ENCODE measurements around the gene DLAT. TPM values are rescaled to one million over a fixed set of nuclear protein-coding genes. Genes with fewer than 3 reads are reported as not detected.
A peak's percentile ranks its signal among the peaks of the same experiment; 100 is the strongest.

DLAT gene
- total RNA-seq, 1 donor: 36.6 TPM

DNA sequence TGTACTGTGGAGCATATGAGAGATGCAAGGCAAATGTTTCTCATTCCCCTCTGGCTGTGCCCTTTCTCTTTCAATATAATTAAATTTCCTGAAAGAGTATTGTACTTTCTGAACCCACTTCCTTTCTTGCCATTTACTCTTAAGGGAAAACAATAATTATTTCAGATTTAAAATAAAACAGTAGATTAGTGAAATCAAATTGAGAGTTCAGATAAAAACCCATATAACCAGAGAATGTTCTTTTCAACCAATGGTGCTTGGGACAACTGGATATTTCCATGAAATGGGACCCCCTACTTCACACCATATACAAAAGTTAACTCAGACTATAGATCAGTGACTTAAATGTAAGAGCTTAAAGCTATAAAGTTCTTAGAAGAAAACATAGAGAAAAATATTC is 26.1 kb upstream of the DLAT start:
- Histone ChIP-seq H2AFZ (ENCODE audit: low read length) (no peak overlapping the region), H4K20me1 (ENCODE audit: insufficient read depth, low read length) (no peaks in the 10 kb centered on the region), H3K36me3 (ENCODE audit: insufficient read depth, low read length) (peaks cover 36% of the 10 kb centered on the region), H3K27ac (ENCODE audit: low read depth, low read length) (no peak overlapping the region), H3K4me2 (ENCODE audit: insufficient read depth, low read length) (no peak overlapping the region), H3K4me3 (ENCODE audit: insufficient read depth, low read length) (no peak overlapping the region), H3K79me2 (ENCODE audit: insufficient read depth, low read length) (no peaks in the 10 kb centered on the region), H3K9me3 (ENCODE audit: low read depth, low read length) (no peaks in the 10 kb centered on the region), H3K4me1 (ENCODE audit: insufficient read depth, low read length) (peaks cover 3% of the 10 kb centered on the region), H3K27me3 (ENCODE audit: insufficient read depth, low read length) (no peaks in the 10 kb centered on the region)
- no peak for DNase-seq (ENCODE audit: insufficient read length, low spot score, missing footprints)
- TF ChIP-seq, protein P1, sequence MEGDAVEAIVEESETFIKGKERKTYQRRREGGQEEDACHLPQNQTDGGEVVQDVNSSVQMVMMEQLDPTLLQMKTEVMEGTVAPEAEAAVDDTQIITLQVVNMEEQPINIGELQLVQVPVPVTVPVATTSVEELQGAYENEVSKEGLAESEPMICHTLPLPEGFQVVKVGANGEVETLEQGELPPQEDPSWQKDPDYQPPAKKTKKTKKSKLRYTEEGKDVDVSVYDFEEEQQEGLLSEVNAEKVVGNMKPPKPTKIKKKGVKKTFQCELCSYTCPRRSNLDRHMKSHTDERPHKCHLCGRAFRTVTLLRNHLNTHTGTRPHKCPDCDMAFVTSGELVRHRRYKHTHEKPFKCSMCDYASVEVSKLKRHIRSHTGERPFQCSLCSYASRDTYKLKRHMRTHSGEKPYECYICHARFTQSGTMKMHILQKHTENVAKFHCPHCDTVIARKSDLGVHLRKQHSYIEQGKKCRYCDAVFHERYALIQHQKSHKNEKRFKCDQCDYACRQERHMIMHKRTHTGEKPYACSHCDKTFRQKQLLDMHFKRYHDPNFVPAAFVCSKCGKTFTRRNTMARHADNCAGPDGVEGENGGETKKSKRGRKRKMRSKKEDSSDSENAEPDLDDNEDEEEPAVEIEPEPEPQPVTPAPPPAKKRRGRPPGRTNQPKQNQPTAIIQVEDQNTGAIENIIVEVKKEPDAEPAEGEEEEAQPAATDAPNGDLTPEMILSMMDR (IDR thresholded peaks at IDR 0.05; ENCODE audit: extremely low read depth, low read depth, low read length): no peak

DNA sequence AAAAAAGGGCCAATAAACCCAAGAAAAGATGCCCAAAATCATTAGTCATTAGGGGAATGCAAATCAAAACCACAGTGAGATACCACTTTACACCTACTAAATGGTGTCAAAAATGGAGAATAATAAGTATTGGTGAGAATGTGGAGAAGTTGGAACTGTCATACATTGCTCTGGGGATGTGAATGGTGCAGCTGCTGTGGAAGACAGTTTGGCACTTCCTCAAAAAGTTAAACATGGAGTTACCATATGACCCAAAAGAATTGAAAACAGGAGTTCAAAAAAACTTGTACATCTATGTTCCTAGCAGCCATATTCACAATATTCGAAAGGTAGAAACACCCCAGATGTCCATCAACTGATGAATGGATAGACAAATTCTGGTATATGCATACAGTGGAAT is 24.5 kb upstream of the DLAT start:
- no peak overlapping the region for H3K27ac ChIP-seq (ENCODE audit: low read depth, low read length)
- peaks cover 3% of the 10 kb centered on the region for H3K4me1 ChIP-seq (ENCODE audit: insufficient read depth, low read length)
- no peak overlapping the region for H3K4me2 ChIP-seq (ENCODE audit: insufficient read depth, low read length)
- no peaks in the 10 kb centered on the region for H3K27me3 ChIP-seq (ENCODE audit: insufficient read depth, low read length)
- H3K36me3 ChIP-seq (ENCODE audit: insufficient read depth, low read length): peaks cover 21% of the 10 kb centered on the region
- DNase-seq (ENCODE audit: insufficient read length, low spot score, missing footprints): no peak
- no peak overlapping the region for H2AFZ ChIP-seq (ENCODE audit: low read length)
- H4K20me1 ChIP-seq (ENCODE audit: insufficient read depth, low read length): no peaks in the 10 kb centered on the region
- TF ChIP-seq, protein P1 (IDR thresholded peaks at IDR 0.05; ENCODE audit: extremely low read depth, low read depth, low read length): no peak
- no peaks in the 10 kb centered on the region for H3K79me2 ChIP-seq (ENCODE audit: insufficient read depth, low read length)
- no peak overlapping the region for H3K4me3 ChIP-seq (ENCODE audit: insufficient read depth, low read length)
- H3K9me3 ChIP-seq (ENCODE audit: low read depth, low read length): no peaks in the 10 kb centered on the region

DNA sequence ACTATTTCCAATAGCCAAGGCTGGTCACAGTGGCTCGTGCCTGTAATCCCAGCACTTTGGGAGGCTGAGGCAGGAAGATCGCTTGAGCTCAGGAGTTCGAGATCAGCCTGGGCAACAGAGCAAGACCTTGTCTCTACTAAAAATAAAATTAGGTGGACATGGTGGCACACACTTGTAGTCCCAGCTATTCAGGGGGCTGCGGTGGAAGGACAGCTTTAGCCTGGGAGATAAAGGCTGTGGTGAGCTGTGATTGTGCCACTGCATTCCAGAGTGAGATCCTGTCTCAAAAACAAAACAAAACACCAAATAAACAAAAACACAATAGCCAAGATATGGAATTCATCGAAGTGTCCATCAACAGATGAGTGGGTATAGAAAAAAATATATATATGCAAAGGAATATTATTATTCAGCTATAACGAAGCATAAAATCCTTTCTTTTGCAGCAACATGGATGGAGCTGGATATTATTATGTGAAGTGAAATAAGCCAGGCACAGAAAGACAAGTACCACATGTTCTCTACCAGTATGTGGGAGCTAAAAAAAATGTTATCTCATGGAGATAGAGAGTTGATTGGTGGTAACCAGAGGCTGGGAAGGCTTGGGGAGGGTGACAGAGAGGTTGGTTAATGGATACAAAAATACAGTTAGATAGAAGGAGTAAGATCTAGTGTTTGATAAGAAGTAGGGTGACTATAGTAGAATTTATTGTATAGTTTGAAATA is 22.6 kb upstream of the DLAT start:
- Histone ChIP-seq H3K4me3 (ENCODE audit: insufficient read depth, low read length) (no peak overlapping the region), H3K27ac (ENCODE audit: low read depth, low read length) (no peak overlapping the region), H3K27me3 (ENCODE audit: insufficient read depth, low read length) (no peaks in the 10 kb centered on the region), H3K4me1 (ENCODE audit: insufficient read depth, low read length) (no peaks in the 10 kb centered on the region), H3K9me3 (ENCODE audit: low read depth, low read length) (no peaks in the 10 kb centered on the region), H3K36me3 (ENCODE audit: insufficient read depth, low read length) (peaks cover 13% of the 10 kb centered on the region), H3K79me2 (ENCODE audit: insufficient read depth, low read length) (no peaks in the 10 kb centered on the region), H2AFZ (ENCODE audit: low read length) (no peak overlapping the region), H3K4me2 (ENCODE audit: insufficient read depth, low read length) (no peak overlapping the region), H4K20me1 (ENCODE audit: insufficient read depth, low read length) (no peaks in the 10 kb centered on the region)
- TF ChIP-seq, protein P1 (IDR thresholded peaks at IDR 0.05; ENCODE audit: extremely low read depth, low read depth, low read length): no peak
- DNase-seq (ENCODE audit: insufficient read length, low spot score, missing footprints): no peak

DNA sequence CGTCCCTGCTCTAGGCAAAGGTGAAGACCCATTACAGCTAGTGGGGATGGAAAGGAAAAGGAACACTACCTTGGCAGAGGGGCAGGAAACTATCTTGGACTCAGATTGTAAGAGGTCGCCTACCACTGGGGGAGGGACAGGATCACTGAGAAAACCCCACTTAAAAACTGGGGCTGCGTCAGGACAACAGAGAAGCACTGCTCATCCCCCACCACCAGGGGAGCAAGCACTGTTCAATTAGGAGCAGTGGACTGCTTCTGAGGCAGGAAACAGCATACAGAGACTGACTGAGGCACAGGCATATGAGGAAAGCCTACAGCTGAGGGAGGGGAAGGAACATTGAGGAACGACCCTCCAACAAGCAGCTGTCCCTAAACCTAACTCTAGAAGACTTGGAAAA is 20.8 kb upstream of the DLAT start:
- TF ChIP-seq, protein P1 (IDR thresholded peaks at IDR 0.05; ENCODE audit: extremely low read depth, low read depth, low read length): peak; percentile 46
- no peak for DNase-seq (ENCODE audit: insufficient read length, low spot score, missing footprints)

More for the DNA sequence above, 20.8 kb upstream of the DLAT start:
- Histone ChIP-seq H4K20me1 (ENCODE audit: insufficient read depth, low read length) (no peaks in the 10 kb centered on the region), H3K27me3 (ENCODE audit: insufficient read depth, low read length) (no peaks in the 10 kb centered on the region), H3K27ac (ENCODE audit: low read depth, low read length) (no peak overlapping the region), H3K4me2 (ENCODE audit: insufficient read depth, low read length) (no peak overlapping the region), H3K4me3 (ENCODE audit: insufficient read depth, low read length) (no peak overlapping the region), H3K9me3 (ENCODE audit: low read depth, low read length) (no peaks in the 10 kb centered on the region), H2AFZ (ENCODE audit: low read length) (no peak overlapping the region), H3K4me1 (ENCODE audit: insufficient read depth, low read length) (no peaks in the 10 kb centered on the region), H3K36me3 (ENCODE audit: insufficient read depth, low read length) (peaks cover 7% of the 10 kb centered on the region), H3K79me2 (ENCODE audit: insufficient read depth, low read length) (no peaks in the 10 kb centered on the region)
